Adrenal gland (tissue), 5 donors: Measurements from ENCODE around the gene ASS1.

Source experiments
- CTCF ChIP-seq, 6 experiments: fragments of 450-650 bp in 4 of 6; fragments of 200-600 bp in 2 of 6; sonication (generic) in 1 of 6; IDR thresholded peaks; 1 replicate in 5 of 6; 2 replicates in 1 of 6; pipeline versions ENCODE4 v1.5.1 to v1.8.0; 2016 to 2021; ENCODE audit warnings: antibody characterized with exemption in 6 of 6, mild to moderate bottlenecking in 2 of 6, moderate library complexity in 1 of 6
- POLR2A ChIP-seq, 2 donors: fragments of 450-650 bp; IDR thresholded peaks; one replicate each; pipeline ENCODE4 v1.6.1; 2017; ENCODE audit warnings: antibody characterized with exemption in 2 of 2, mild to moderate bottlenecking in 2 of 2, moderate library complexity in 1 of 2
- donor health status: DM: no; HTN: no; CAD: no.

GRCh38 chr9:130417602-130418001, 27.2 kb upstream of the ASS1 start:
- no peak for TF ChIP-seq CTCF (IDR thresholded peaks at IDR 0.05)
- no peak for TF ChIP-seq POLR2A (IDR thresholded peaks at IDR 0.05)
